COLO668 (cell line): Measurements from ENCODE around the gene GNRHR.
"Not testable (repeated sequence)": the region's sequence is repeated elsewhere in the genome, so short reads cannot be mapped to it uniquely, and the experiment has no call there.

Experiments
- DNase-seq: peaks from one replicate; lab custom pipeline; 2025; ENCODE audit not compliant: unreplicated experiment; lab: John Stamatoyannopoulos, UW

The GNRHR gene, protein sequence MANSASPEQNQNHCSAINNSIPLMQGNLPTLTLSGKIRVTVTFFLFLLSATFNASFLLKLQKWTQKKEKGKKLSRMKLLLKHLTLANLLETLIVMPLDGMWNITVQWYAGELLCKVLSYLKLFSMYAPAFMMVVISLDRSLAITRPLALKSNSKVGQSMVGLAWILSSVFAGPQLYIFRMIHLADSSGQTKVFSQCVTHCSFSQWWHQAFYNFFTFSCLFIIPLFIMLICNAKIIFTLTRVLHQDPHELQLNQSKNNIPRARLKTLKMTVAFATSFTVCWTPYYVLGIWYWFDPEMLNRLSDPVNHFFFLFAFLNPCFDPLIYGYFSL

DNA sequence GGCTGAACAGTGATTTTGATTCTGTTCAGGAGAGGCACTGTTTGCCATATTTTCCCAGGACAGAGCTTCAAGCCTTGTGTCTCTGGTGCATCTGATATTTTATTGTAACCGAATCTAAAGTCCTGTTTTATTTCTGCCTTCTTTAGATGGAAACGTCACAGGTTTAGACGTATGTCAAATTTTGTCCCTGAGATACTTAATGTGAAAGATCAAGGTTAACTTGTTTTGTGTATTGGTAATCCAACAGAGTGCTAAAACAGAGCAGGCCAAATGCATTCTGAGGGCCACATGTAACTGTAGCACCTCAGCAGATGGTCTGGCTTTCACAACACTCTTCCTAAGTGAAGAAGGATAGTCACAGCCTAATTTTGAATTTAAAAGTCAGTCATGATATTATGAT, at the start of gene GNRHR:
GNRHR (minus strand) TSS at position 101 of the 400 bp plus-strand sequence; CDS start at position 48, 53 bp downstream.
- DNase-seq, result no peak

DNA sequence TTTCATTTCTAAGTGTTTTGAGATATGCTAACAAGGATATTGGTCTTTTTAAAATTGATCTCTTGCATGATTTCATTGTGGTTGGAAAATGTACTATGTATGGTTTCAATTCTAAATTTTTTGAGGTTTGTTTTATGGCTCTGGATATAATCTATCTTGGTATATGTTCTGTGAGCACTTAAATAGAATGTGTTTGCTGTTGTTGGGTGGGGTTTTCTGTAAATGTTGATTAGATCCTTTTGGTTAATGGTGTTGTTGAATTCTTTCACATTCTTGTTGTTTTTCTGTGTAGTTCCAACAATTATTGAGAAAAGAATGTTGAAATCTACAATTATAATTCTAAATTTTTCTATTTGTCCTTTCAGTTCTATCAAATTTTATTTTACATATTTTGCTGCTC, 42.6 kb upstream of the GNRHR start:
- DNase-seq, result no peak

DNA sequence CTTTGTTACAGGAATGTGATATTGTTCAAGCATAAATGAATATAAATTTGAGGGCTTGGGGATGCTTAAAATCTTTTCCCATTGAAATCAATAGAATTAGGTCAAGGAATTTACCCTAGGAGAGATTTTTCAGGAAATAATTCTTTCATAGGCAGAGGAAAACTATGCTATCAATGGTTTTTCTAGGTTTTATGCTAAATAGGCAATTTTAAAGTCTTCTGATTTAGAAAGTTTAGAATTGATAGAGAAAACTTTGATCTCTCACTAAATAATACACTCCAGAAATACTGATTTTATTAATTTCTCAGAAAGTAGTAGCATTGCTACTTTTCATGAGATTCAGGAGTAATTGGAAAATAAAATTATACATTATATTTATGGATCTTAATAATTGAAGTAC, 36.5 kb upstream of the GNRHR start:
- no peak for DNase-seq

DNA sequence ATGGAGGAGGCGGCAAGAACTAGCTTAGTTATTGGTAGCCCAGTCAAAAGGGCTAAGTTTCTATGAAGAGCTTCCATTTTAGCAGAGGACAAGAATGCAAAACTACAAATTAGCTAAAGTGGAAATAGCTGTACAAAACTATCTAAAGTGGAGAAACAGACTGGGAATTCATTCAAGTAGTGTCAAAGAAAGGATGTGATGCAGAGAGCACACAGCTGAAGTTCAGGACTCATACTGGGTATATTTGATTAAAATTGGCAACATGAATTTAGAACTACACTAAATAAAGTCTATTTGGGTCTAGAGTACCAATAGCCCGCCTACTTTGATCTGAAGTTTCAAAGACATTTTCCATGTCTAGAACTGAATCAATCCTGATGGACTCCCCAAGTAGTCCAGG, 33.1 kb upstream of the GNRHR start:
- no peak for DNase-seq

DNA sequence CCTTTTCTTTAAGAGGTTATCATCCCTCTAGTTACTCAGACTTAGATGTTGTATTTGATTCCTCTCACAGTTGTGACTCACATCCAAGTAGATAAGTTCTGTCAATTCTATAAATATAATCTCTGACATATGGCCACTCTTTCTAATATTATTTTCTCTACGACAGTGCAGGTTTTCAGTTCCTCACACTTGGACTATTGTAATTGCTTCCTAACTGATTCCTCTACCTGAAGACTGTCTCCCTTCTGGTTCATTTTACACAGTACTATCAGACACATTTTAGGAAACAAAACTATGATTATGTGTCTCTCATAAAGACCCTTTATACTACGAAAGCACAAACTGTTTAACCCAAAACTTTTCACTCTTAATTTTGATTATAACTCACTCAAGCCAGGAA, 31.3 kb upstream of the GNRHR start:
- no peak for DNase-seq

DNA sequence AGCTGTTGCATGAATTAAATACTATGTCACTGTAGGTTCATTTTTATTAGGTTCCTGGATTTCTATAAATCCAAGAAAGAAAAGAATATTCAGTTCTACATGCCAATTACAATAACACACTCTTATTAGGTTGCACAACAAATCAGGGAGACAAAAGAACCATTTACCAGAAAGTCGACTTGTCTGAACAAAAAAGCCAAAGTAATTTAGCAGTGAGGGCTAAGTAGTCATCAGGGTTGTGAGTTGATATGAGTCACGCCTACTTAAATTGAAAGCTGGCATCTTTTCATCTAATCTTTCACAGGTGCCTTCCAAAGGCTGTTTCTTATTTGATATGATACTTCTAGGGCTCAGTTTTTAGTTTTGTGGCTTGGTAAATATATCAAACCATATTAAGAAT, 25.4 kb upstream of the GNRHR start:
- no peak for DNase-seq

DNA sequence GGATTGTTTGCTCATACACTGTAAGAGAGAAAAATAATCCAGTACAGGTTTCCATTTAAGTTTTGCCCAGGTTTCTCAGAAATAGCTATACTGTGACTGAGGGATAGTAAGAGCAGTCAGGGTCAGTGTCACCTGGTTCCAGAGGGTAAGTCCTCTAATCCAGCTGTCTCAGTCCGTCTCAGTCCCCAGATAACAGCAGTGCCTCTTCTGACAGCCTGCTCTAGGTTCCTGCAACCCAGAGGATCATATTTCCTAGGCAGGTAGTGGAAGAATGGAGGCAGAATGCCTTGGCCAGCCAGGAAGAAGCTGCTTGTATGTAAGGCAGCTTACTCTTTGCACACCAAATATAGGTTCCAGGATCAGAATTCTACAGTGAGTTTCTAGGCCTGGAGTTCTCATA, 22.6 kb upstream of the GNRHR start:
- DNase-seq, result no peak

DNA sequence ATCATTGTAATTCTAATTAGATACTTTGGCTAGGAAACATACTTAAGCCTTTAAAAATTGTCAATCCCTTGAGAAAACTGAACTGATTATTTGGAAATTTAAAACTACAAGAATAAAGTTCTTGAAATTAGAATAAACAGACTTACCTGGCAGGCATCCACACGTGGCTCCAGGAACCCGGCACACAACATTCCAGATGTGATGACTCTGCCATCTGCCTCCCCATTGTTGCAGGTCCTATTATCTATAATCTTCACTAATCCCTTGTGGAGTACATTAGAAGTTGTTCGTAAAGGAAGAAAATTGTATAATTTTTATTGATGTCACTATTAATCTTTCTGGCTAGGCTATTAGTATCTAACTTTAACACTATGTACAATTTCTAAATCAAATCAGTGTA, 16.2 kb upstream of the GNRHR start:
- DNase-seq, result no peak

DNA sequence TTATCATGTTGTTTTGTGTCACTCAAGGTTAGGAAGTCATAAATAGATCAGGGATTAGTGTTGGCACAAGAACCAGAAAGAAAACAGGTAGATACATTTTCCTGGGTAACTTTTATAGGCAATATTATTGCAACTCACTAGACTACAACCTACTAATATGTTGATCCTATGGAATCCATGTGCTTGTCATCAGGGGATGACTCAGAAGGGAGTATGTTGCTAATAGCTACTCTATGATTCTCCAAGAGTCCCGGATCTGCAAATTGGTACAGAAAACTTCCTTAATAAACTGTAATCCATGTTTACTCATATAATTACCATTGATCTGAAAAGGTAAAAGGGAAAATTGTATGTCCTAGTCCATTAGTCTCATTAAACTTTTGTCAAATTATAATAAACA, 11.7 kb upstream of the GNRHR start:
- DNase-seq, result no peak

DNA sequence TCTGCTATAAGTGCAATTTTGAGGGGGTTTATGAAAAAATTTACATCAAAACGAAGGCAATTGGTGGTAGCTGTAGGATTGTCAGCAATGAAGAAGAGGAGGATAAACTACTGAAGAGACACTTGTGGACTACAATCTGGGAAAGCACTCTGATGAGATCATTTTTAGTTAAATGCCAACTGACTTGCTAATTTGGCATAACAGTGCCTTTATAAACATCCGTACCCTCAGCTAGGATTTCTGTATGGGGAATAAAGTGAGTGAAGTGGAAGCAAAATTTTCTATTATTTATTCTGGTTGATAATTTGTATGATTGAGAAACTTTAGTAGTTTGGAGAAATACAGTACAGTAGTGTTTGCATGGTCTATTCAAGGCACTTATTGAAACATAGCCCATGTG, 11.2 kb upstream of the GNRHR start:
- no peak for DNase-seq

DNA sequence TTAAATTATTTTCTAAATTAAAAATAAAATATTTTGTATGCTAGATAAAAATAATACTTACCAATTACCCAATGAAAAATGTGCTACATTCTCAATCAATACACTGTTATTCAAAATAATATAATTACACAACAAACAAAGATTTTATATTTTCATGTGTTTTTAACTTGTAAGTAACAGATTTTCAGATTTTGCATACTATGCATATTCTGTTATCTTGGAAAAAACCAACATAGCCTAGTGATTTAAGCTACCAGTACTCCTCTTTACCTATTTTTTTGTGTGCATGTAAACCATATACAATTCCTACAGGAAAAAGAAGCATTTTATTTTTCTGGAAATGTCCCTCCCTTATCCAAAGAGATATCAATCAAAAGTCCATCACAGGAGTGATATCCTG, 10.0 kb upstream of the GNRHR start:
- DNase-seq, result no peak

DNA sequence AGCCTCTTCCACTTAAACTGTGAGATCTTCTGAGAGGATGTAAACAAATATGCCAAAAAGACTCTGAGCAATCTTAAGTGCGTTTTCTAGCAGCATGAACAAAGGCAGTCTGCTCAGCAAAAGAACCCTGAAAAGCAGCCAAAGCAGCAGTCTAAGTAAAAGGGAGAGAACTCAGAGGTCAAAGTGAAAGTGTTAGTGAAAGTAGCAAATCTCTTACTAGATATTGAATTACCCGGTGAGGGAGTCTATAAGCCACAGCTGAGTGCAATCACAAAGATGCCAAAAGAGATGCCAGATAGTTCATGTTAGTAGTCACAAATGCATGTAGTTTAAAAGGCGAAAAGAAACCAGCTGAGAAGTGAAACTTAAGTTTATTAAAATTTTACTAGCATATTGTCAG, 7.9 kb upstream of the GNRHR start:
- DNase-seq, result no peak

DNA sequence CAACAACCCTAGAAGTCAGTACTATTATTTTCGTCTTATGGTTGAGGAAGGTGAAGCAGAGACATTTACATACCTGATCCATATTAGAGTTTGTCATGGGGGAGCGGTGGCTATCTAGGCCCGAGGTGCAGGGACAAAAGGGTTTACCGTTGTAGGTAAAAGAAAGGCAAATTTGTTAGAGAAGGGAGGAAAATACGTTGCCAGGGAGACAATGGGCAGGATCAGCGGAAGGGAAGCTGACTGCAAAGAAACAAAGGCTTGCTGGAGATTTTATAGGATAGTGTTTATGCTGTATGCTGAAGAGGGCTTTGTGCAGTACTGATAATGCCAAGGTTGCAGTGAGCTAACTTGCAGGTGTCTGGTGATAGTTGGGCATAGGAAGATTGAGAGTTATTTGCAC, 2.8 kb upstream of the GNRHR start:
- not testable (repeated sequence) for DNase-seq

DNA sequence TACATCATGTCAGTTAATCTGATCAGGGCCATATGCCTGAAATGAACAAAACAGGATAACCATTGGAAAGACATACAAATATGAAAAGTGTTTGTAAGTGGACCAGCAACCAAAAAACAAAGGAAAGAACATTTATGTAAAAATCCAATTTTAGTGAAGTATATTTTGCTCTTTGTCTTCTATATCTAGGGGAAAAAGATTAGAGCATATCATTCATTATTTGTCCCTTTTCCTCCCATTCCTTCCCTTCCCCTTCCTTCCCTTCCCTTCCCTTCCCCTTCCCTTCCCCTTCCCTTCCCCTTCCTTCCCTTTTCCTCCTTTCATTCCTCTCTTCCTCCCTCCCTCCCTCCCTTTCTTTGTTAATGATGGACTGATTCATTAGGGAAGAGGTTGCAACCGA, 1.8 kb upstream of the GNRHR start:
- no peak for DNase-seq

DNA sequence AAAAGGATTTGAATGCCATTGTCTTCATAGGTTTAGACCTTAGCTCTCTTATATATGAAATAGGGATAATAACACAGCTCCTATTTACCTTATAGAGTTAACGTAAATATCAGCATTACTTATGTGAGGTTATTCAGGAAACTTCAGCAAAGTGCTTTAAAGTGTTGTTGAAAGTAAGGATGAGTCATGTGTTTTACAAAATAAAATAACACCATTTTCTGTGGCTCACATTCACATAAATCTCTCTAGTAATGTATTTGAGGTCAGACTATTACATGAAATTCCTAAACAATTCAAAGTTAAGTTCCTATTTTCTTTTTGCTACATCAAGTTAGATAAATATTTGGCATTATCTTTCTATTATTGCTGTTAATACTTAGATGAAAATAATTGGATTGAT, 2.9 kb downstream of the GNRHR start:
- DNase-seq, result no peak

DNA sequence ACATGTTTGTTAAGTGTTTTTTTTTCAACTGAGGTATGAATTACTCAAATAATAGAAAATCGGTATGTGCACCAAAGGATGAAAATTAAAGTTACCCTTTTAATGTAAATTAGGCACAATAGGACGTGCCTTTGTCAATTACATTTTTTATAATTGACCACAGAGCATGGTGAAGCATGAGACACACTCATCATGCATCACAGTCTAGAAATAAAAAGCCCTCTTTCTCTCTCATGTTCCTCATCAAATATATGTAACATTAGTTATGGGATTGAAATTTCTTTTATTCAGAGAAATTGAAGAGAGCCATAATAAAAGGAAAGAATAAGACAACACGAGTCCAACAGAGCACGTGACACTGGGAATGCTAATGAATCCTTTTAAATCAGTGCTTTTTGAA, 3.5 kb downstream of the GNRHR start:
- no peak for DNase-seq

DNA sequence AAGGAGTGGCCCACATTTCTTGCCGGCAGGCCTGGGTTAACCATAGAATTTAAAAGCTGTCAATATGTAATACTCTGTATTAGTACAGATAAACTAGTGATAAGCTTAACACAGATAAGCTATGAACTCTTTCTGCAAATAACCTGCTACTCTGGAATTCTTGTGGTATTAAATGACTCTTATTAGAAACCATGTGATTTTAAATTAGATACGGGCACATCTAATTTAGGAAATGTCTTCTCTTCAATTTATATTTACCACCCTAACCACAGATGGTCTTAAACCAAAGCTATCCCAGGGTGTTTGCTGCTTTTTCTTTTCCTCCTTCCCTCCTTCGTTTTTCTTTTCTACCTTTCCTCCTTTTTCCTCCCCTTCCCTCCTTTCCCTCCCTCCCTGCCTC, 4.9 kb downstream of the GNRHR start:
- no peak for DNase-seq

DNA sequence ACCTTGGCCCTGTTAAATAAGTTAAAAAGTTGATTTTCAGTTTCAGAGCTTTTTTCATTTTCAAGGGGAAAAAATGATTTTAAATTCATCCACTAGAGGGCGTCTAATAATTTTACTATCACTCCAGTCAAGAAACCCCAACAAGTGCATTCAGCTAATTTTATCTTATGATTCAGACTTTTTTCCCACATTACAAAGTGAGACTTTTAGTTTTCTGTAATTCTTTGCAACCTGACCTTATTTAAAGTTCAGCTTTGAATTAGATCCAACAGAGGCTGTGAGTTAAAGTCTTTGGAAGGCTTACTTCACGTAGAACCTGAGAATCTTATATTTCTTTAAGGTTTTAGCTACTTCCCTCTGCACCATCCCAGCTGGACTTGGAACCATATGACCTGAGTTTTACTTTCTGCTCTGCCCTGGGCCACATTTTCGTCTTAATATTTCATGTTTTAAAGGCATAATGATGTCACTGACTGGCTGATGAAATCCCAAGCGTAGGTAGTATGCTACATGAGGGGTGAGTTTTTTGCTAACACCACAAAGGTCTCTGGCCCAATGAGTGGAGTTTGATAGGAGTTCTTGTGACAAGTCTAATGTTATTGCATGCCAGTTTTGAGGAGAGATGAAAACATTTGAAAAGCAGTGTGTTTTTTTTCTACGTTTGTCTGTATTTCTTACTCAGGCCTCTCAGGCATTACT, 7.2 kb downstream of the GNRHR start:
- no peak for DNase-seq

DNA sequence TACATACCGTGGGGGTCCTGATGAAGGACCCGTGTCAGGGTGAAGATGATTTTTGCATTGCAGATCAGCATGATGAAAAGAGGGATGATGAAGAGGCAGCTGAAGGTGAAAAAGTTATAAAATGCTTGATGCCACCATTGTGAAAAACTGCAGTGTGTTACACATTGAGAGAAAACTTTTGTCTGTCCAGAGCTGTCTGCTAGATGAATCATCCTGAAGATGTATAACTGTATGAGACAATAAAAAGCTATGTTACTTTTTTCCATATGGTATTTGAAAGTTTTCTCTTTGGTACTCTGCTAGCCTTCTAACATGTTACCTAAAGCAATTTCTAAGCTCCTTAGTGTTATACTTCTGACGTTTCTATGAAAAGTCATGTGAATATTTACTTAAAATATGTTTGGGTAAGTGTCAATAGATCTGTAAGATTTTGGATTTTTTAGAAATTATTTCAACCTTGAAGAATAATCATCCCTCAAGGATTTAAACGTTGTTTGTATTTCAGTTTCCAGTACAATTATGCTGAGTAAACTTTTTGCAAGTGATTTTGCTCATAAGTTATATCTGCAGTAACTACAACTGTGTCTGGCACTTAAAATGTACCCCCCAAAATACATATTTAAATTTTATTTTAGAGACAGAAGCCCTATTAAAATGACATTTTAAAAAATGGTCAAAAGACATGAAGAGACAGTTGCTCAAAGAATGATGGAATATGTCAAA, 9.5 kb downstream of the GNRHR start:
- no peak for DNase-seq

DNA sequence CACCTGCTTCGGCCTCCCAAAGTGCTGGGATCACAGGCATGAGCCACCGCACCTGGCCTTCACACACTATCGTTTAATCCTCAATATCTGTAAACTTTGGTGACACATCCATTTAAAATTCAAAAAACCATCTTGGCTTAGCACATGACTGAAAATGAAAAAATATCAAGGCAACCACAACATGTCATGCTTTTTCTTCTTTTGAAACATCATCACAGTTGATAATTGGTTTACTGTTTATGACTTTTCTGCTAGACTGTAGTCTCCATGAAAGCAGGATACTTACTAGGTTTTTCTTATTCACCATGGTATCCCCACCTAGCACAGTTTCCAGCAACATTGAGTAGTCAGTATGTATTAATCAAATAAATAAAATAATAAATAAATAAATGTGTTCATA, 11.0 kb downstream of the GNRHR start:
- no peak for DNase-seq

DNA sequence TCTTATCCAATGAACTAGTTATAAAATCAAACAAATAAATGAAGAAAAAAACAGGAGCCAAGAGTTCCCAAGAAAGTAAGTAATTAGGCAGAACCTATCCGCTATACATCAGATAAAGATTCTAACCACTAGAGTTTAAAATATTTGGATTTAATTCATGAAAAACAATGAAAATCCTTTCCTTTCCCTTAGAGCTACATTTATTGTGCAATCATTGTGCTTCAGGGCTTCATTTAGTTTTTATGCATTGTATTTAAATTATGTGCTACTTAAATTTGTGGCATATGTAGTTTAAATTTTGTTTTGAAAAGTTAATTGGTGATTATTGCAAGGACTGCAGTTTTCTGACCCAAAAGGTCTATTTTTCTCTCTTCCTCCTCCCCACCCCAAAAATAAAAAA, 17.9 kb downstream of the GNRHR start:
- no peak for DNase-seq

DNA sequence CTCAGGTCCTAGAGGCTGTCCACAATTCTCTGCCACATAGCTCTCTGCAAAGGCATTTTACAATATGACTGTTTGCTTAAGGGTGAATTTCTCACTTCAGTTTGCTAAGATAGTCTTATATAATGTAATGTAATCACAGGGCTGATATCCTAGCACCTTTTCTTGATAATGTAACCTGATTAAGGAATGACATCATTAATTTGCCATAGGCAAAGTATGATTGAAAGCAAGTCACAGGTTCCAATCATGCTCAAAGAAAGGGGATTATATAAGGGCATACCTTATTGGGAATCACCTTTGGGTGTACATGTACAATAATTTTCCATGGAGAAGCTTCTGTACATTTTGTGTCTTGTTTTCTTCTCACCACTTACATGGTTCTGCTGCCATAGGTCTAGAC, 18.9 kb downstream of the GNRHR start:
- DNase-seq, result no peak
